GM21786 (cell line): ENCODE results near the gene SRGAP2B.
"Not testable (repeated sequence)": the region's sequence is repeated elsewhere in the genome, so short reads cannot be mapped to it uniquely, and the experiment has no call there.

Experiments used
- ATAC-seq: cut with Tn5 transposase; IDR thresholded peaks from one replicate; pipeline ENCODE4 v1.9.1; 2021; ENCODE audit not compliant: unreplicated experiment

Gene SRGAP2B

DNA sequence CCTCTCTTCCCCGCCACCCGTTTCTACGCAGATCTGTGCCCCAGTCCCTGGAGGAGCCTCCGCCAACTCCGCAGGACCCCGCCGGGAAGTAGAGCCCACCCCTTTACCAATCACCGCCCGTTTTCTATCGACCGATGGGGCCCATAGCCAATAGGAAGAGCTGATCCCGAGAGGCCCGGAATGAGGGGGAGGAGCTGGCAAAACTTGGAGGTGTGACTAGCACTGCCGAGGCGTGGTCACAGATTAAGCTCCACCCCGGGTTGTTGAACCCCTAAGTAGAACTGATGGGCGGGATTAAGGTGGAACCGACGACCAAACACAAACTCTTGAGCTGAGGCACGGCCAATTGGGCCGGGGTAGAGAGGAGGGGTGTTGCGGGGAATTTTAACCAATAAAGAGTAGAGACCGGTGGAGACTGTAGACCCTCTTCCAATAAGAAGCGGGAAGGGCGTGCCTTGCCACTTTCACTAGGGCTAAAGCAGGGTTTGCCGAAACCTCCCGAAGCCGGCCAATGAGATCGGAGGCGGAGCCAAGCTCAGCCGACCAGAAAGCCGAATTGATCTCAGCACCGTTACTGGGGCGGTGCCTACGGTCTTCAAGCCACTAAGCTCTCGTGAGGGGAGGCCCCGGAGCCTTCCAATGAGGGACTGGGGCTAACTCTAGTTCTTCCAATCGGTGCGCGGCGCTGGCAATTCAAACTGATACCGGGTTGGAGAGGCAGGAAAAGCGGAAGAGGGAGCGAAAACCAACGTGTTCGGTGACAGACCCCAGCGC is at the start of gene SRGAP2B, which contains the start of gene FAM72D:
Gene SRGAP2B (minus strand): TSS at position 45 of the 774 bp plus-strand sequence. CDS start 2,427 bp downstream, outside the sequence.
Gene FAM72D (plus strand): TSS at position 691 of the 774 bp plus-strand sequence. CDS start 874 bp downstream, outside the sequence.
- ATAC-seq: peak; percentile 80

DNA sequence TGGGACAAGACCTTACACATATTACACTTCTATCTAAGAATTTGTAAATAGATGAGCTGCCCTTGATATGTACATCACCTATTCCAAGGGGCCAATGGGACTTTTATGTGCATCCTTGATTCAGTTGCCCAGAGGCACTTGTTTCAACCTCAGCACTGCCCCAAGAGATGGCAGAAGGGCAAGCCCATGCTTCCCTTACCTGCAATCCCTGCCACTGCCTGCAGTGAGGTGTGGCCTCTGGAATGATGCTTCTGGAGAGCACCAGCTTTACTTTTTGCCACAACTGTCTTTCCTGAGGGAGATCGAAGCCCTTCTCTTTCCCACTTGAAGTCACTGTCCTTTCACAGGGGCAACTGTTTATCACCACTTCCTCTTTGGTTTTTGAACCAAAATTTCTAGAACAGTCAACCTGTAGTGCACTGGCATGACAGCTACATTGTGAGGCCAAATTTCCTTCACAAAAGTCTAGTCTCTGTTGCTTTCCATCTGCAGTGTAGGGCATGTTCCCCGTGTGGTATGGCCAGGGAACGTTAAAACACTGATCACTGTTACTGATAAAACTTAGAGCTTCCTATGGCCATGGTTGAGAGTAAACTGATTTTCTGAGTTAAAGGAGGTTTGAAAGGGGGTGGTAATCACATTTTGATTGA is 49.3 kb upstream of the SRGAP2B start:
- not testable (repeated sequence) for ATAC-seq

DNA sequence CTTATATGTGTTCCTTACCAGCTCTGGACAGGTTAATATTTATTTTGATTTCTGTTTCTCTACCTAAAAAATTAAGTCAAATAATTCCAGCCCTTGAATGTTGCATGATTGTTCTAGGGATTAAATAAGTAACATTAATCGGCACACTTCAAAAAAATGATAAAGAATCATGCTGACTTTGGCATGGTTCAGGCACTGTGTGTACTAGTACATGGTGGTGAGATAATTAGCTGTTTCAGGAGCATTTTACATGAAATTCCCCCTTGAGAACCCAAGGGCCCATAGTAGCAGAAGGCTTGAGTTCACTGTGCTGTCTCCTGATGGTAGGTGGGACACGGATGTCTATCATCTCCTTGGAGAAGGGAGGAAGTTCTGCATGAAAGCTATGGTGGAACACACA is 45.4 kb upstream of the SRGAP2B start:
- not testable (repeated sequence) for ATAC-seq

DNA sequence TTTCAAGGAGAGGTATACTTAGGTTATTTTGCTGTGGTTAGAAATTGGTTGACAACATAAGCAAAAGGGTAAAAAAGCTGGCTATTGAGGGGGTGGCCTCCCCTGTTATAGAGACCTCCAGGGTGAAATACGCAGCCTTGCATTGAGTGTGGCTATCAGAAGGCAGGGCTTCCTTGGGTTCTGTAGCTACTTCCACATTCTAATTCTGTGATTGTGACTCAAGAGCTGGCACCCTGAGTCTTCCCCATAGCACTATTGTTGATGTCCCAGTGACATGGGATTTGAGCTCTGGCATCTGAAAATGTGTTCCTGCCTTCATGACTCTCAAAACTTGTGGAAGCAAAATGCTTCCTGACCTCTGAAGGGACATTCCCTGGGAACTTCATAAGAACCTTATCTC is 39.3 kb upstream of the SRGAP2B start:
- ATAC-seq: not testable (repeated sequence)

DNA sequence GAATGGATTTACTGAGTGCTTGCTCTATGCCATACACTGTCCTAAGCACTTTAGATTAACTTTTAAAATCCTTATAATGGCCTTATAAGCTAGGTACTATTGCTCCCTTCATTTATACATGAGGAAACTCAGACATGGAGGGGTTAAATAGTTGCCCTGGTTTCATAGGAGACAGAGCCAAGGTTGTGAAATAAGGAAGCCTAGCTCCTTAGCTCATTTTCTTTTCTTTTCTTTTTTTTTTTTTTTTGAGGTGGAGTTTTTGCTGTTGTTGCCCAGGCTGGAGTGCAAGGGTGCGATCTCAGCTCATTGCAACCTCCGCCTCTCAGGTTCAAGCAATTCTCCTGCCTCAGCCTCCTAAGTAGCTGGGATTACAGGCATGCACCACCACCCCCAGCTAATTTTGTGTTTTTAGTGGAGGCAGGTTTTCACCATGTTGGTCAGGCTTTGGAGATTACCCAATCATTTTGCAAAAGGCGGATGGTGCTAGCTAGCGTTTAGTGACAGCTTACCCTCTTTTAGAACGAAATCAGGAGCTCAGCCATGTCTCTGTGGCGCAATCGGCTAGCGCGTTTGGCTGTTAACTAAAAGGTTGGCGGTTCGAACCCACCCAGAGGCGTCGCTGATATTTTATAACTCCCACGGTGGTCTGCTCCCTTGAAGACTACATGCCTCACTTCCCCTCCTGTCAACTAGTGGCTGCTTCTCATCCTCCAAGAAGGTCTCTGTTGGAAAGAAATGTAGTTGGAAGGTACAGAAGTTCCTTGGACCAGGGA is 33.8 kb upstream of the SRGAP2B start:
- not testable (repeated sequence) for ATAC-seq

DNA sequence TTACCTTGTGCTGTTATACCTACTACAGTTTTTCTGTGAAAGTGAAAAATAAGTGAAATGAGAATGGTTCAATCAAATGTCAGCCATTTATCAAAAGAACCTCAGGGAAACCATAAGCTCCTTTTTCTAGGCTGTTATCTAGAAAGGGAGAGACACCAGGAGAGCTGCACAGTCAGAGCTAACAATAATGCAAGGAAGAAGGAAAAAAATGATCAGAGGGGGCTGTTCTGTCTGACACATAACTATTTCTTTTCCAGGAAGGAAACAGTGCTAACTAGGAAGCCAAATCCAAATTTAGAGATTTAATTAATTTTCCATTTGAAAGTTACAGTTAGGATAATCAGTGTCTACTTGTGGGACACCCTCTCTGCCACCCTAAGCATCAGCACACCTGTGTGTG is 32.0 kb upstream of the SRGAP2B start:
- ATAC-seq: not testable (repeated sequence)

DNA sequence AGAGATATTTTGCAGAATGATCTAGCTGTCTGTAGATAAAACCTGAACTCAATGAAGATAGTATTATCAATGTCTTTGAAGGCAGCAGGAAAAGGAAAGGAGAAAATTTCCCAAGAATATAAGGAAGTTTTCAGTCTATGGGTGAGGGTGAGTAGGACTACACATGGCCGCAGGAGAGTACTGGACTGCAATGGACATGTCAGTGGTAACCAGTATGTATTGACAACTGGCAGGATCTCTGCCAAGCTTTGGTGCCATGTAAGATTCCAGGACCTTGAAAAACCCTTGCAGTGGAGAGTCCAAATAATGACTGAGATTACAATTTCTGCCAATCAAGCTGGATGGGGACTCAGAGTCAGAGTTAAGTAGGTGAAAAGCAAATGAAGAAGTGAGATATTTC is 30.0 kb upstream of the SRGAP2B start:
- not testable (repeated sequence) for ATAC-seq

DNA sequence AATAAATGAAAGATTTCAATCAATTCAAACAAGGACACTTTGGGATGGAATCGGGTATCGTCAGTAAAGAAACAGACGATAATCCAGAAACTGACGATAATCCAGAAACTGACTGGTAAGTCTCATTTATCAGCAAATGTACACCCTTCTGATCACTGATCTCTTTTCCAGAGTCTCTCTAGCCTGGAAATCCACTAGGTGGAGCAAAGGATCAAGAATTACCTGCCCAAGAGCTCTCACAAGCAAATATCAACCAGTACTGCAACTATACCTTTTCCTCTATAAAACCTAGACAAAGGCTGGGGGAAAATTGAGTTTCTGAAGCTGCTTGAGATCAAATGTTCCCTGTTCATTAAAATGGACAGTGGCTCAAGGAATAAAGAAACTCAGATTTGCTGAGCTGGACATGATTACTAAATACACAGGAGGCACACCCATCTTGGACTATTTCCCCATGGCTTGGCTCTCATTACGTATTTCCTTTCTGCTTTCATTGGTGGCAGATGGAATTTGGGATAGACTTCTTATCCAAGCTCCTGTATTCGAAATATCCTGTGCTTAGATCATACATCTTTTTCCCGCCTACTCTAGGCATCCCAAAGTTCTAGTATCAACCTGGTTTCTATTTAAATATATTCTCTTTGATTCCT is 29.0 kb upstream of the SRGAP2B start:
- not testable (repeated sequence) for ATAC-seq

DNA sequence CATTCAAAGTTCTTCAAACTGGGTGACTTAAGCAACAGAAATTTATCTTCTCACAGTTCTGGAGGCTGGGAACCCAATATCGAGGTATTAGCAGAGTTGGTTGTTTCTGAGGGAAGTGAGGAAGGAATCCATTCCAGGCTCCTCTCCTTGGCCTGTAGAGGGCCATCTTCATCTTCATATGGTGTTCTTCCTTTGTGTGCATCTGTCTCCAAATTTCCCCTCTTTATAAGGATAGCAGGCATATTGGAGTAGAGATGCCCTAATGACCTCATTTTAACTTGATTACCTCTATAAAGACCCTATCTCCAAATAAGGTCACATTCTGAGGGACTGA is 27.9 kb upstream of the SRGAP2B start:
- ATAC-seq: not testable (repeated sequence)

DNA sequence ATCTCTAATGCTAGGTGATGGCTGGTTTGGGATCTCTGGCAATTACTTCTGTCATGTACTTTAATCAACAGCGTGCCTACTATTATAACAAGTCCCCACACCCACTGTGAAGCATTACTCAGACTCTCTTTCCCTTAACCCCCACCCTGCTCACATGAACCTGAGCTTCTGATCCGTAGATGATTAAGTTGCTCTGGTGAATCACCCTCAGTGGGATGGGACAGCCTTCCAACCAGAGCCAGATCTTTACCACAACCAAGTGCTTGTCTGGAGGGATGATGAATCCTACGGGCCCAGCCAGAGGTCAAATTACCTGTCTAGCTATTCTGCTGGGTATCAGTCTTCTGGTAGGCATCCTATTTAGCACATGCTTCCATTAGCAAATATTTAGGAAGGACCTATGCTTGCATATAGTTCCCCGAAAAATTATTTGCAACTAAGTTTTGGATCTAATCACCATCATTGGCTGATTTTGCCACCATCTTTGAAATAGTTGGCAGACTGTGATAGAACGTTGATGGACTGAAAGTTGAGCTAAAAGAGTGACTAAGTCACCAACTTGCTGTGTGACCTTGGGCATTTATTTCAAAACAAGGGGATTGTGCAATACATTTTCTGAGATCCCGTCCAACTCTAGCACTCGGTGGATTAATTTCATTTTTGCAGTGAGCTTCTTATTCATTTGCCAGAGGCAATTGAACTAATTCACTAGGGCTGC is 27.4 kb upstream of the SRGAP2B start:
- not testable (repeated sequence) for ATAC-seq

DNA sequence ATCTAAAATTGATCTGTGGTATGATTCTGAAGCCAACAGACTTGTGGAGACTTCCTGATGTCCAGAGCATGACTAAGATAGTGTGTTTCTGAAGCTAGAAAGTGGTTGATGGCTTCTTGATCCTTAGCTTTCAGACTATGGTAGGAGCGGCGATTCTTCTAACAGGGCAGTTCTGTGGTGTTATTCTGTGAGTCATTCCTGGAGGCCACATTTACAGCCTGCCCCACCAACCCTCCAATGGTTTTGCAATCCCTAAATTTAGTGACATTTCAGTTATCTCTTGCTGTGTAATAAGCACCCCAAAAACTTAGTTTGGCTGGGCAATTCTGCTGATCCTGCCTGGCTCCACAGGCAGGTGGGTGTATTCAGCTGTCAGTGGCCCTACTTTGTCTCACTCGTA is 24.7 kb upstream of the SRGAP2B start:
- ATAC-seq: not testable (repeated sequence)

DNA sequence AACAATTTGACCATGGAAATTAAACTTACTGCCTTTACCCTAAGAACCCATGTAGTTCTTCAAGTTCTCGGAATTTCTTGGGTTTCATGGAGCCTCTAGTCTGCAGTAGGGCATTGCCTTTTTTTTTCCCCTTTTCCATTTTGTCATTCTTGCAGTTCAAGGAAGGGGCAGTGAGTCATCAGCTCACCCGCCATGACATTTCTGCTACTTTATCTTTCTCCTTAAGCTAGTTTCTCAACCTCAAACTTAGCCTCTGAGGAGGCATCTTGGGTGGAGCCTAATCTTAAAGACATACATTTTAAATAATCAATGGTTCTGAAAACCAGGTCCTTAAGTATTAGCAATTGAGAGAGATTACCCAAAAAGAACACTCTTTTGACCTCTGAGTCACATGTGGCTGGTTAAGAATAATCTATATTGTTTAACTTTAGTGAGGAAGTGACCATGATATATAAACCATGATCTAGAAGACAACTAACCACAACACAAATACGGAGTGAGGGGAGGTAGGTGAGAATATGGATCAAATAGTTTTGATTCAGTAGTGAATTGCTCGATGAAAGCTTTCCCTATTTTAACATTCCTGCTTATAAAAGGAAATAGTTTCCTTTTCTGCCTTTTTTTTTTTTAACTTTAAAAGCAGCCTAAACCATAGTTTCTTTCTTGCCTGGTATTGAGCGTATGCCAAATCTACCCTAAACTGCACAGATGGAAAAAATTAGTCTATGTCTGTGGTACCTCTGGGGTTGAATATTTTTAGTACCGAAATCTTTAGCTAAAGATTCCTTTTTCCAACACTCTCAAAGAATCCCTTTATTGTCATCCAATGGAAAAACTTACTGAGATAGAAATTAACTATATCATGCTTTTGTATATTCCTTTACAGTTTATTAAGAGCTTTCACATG is 20.7 kb upstream of the SRGAP2B start:
- ATAC-seq: not testable (repeated sequence)

DNA sequence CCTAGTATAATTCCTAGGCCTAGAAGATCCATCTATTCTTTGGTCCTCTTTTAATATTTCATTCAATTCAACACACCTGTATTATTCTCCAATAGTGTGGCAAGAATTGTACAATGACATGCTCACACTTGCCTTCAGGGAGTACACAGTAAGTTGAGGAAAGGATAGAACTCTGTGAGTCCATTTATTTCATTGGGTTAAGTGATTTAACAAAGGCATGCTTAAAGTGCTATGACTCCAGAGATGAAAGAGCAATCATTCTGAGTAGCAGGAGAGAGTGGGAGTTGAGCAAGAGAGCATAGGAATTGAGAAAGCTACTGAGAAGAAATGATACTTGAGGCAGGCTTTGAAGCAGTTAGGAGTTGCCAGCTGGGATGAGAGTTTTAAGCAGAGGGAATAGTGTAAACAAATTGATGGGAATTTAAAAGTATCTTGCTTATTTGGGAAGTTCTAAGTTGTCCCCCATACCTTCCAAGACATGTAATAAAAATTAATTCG is 19.5 kb upstream of the SRGAP2B start:
- ATAC-seq: not testable (repeated sequence)

DNA sequence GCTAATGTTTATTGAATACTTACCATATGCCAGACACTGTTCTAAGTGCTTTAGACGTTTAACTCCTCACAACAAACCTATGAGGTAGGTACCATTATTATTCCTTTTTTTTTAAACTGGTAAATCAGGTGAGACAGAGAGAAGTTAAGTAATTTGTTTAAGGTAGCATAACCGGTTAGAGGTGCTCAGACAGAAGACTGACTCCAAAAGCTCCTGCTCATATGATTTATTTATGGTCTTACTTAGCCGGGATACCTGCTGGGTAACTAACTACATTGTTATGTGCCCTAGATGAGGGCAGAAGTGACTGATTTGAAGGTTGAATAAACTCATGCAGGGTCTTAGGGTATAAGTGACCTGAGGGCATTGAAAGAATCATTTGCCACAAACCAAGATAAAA is 17.6 kb upstream of the SRGAP2B start:
- ATAC-seq: not testable (repeated sequence)

DNA sequence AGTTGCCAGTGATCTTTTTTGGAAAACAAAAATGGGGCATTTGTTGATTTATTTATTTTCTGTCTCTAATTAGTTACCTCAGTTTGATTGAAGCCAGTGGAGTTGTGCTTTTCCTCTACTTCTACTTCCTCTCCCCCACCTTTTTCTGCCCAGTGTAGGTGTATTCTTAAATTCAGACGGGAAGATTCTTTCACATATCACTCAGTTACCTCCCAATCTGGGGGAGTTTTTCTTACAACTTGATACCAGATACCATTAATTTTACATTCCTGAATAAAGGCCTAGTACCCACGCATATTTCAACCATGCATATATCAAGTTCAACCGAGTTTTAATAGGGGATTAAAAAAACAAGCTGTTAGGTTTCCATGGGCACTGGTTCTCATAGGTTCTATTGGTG is 16.5 kb upstream of the SRGAP2B start:
- not testable (repeated sequence) for ATAC-seq

DNA sequence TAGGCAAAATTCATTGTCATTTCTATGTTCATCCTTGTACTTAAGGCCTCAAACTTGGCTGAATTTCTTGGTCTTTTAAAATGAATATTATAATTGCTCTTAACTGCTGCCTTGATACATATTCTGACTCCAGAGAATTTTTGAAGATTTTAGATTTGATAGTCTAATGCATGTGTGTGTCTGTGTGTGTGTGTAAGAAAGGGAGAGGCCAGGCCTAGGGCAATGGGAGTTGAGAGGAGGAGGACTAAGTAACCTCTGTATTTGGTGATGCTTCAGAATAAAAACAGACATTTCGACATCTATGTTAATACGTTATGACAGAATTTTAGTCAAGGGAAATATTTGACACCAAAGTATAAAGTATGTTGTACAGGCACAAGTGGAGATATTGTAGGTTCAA is 8.2 kb upstream of the SRGAP2B start:
- ATAC-seq: not testable (repeated sequence)

DNA sequence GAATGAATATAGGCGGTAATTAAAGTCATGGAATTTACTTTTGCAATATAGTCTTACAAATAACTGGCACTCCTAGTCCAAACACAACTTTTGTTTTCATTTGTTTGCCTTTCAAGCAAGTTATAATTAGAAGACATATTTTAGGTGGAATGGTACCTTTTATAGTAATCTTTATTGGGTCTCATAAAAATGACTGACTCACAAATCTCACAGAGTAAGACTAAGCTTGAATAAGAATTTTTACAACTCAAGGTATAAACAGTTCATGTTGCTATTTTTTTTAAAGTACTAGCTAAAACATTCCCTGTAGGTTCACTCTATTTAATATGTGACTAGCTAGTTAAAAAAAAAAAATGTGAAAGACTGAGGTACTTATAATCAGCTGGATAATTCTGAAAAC is 6.6 kb upstream of the SRGAP2B start:
- not testable (repeated sequence) for ATAC-seq

DNA sequence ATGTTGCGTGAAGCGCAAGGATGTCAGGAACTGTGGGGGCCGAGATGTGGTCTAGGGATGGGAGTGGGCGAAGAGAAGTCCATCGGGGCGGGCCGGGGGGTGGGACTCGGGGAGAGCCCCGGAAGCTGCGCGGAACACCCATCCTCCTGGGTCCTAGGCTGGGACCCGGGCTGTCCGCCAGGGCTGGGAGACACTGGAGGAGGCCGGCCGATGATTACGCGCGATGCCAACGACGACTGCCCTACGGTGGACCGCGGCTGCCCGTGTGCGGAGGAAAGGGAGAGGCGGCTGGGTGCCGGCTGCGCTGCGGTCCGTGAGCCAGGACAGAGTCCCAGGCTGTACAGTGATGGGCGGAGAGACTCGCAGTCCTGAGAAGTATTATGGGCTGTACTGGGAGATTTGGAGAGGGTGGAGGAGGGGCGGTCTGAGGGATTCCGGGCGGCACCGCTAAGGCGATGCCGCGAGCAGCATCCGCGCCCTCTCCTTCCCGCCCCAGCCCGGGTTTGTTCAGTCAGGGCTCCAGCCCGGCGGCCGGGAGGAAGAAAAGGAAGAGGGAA is 395 bp downstream of the SRGAP2B start:
- peak; percentile 1 for ATAC-seq
